ENCODE measurements around the gene KCNIP4. TPM values are rescaled to one million over a fixed set of nuclear protein-coding genes. Genes with fewer than 3 reads are reported as not detected.

The KCNIP4 gene
- total RNA-seq, 2 donors from 2014 or later, result 1.2 TPM; not detected in 1

DNA sequence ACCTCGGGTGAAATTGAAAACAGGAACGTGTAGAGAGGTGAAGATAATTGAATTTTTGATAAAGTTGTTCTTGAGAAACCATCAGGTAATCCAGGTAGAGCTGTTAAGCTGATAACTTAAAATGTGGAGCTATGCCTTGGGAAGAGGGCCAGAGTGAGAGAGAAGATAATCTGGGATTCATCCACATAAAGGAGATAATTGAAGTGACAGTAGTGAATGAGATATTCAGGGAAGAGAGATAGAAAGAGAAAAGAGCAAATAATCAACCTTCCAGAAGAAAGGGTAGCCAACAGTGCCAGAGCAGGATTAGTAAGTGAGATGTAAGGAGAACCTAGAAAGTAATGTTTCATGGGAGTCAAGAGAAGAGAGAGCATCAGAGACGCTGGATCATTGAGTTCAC is 950.7 kb downstream of the KCNIP4 start:
- Histone ChIP-seq H3K27ac (no peak overlapping the region), H3K4me3 (no peak overlapping the region), H3K27me3 (replicated peaks; ENCODE audit: insufficient read depth) (no peaks in the 10 kb centered on the region), H3K9me3 (no peaks in the 10 kb centered on the region), H3K36me3 (no peaks in the 10 kb centered on the region), H3K4me1 (replicated peaks) (no peaks in the 10 kb centered on the region)
- DNase-seq (ENCODE audit: low spot score), result no peak
- 86% methylated on average over 3 of the region's 3 CpGs for WGBS
- TF ChIP-seq POLR2A (IDR thresholded peaks at IDR 0.05), result no peak
- TF ChIP-seq POLR2AphosphoS5 (IDR thresholded peaks at IDR 0.05), result no peak
- TF ChIP-seq, protein P1, sequence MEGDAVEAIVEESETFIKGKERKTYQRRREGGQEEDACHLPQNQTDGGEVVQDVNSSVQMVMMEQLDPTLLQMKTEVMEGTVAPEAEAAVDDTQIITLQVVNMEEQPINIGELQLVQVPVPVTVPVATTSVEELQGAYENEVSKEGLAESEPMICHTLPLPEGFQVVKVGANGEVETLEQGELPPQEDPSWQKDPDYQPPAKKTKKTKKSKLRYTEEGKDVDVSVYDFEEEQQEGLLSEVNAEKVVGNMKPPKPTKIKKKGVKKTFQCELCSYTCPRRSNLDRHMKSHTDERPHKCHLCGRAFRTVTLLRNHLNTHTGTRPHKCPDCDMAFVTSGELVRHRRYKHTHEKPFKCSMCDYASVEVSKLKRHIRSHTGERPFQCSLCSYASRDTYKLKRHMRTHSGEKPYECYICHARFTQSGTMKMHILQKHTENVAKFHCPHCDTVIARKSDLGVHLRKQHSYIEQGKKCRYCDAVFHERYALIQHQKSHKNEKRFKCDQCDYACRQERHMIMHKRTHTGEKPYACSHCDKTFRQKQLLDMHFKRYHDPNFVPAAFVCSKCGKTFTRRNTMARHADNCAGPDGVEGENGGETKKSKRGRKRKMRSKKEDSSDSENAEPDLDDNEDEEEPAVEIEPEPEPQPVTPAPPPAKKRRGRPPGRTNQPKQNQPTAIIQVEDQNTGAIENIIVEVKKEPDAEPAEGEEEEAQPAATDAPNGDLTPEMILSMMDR (IDR thresholded peaks at IDR 0.05), result no peak
- intact Hi-C loops (cut with DNase I), result no loop called here

DNA sequence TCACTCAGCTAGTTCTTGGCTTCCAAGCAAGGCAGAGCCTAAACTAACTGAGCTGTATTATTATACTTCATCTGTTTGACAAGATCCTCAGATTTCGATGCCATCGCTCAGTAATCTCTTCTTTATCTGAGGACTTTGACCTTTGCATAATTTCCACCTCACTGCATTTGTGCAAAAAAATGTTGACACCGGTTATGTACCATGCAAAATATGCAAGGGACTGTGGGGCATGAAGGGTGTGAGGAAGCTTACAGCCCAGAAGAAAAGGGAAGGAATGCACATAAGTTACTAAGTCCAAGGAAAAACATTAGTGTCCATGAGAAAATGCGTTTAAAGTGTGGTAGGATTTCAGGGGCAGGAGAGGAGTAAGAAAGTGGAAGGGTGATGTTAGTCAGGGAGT is 953.0 kb downstream of the KCNIP4 start:
- H3K27me3 ChIP-seq (replicated peaks; ENCODE audit: insufficient read depth), result no peaks in the 10 kb centered on the region
- H3K4me3 ChIP-seq, result no peak overlapping the region
- H3K4me1 ChIP-seq (replicated peaks), result no peaks in the 10 kb centered on the region
- no peak for DNase-seq (ENCODE audit: low spot score)
- TF ChIP-seq, protein P1 (IDR thresholded peaks at IDR 0.05), result no peak
- TF ChIP-seq POLR2A (IDR thresholded peaks at IDR 0.05), result no peak
- no peak for TF ChIP-seq POLR2AphosphoS5 (IDR thresholded peaks at IDR 0.05)
- intact Hi-C loops (cut with DNase I), result no loop called here
- H3K27ac ChIP-seq, result no peak overlapping the region
- H3K36me3 ChIP-seq, result no peaks in the 10 kb centered on the region
- 76% methylated on average over 4 of the region's 4 CpGs for WGBS
- no peaks in the 10 kb centered on the region for H3K9me3 ChIP-seq

DNA sequence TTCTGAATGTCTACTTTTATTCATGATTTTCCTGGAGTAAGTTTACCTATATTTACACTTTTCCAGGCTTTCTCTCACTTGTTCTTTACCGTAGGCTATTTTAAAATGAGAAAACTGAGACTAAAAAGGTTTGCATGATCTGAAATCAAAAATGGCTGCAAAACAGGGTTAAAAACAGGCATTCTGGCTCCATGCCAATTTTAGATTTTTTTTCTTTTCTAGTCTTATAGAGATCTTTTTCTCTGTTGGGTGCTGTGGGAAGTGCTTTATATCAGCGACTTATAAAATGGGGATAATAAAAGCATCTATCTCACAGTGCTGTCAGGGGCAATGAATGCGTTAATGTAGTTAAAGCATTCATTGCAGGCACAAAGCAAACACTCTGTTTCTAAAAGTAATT is 953.6 kb downstream of the KCNIP4 start:
- no peak for TF ChIP-seq POLR2A (IDR thresholded peaks at IDR 0.05)
- TF ChIP-seq, protein P1 (IDR thresholded peaks at IDR 0.05), result no peak
- no peak for TF ChIP-seq POLR2AphosphoS5 (IDR thresholded peaks at IDR 0.05)
- Histone ChIP-seq H3K27me3 (replicated peaks; ENCODE audit: insufficient read depth) (no peaks in the 10 kb centered on the region), H3K9me3 (no peaks in the 10 kb centered on the region), H3K4me1 (replicated peaks) (no peaks in the 10 kb centered on the region), H3K36me3 (no peaks in the 10 kb centered on the region), H3K27ac (no peak overlapping the region), H3K4me3 (no peak overlapping the region)
- 53% methylated on average over 3 of the region's 3 CpGs for WGBS
- DNase-seq (ENCODE audit: low spot score), result no peak
- intact Hi-C loops (cut with DNase I), result no loop called here

DNA sequence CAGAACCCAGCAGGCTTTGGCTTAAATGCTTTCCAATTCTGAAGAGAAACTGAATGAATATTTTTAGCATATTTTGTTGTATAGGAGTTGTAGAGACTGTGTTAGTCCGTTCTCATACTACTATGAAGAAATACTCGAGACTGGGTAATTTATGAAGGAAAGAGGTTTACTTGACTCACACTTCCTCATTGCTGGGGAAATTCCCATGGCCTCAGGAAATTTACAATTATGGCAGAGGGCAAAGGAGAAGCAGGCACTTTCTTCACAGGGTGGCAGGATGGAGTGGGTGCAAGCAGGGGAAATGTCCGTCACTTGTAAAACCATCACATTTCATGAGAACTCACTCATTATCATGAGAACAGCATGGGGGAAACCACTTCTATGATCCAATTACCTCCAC is 956.6 kb downstream of the KCNIP4 start:
- no peaks in the 10 kb centered on the region for H3K9me3 ChIP-seq
- H3K27ac ChIP-seq, result no peak overlapping the region
- no peaks in the 10 kb centered on the region for H3K4me1 ChIP-seq (replicated peaks)
- H3K4me3 ChIP-seq, result no peak overlapping the region
- no peaks in the 10 kb centered on the region for H3K27me3 ChIP-seq (replicated peaks; ENCODE audit: insufficient read depth)
- intact Hi-C loops (cut with DNase I), result no loop called here
- TF ChIP-seq POLR2A (IDR thresholded peaks at IDR 0.05) (no peak), POLR2AphosphoS5 (IDR thresholded peaks at IDR 0.05) (no peak)
- TF ChIP-seq, protein P1 (IDR thresholded peaks at IDR 0.05), result no peak
- no peaks in the 10 kb centered on the region for H3K36me3 ChIP-seq
- 91% methylated on average over 3 of the region's 3 CpGs for WGBS
- DNase-seq (ENCODE audit: low spot score), result no peak

DNA sequence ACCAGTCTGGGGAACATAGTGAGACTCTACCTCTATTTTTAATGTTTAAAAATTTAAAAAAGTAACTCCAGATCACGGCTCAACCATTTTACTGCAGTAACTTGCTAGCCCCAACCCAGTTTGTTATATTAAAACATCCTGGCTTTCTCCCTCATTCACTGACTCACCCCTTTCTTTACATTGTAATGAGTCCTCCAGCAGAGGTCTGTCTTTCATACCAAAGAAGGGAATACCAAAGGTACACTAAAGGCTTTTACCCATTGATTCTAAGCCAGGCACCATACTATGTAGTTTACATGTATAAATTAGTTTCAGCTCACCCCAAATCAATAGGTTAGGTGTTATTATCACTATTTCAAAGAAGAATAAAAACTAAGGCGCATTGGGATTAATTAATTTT is 961.4 kb downstream of the KCNIP4 start:
- peaks cover 5% of the 10 kb centered on the region for H3K27me3 ChIP-seq (replicated peaks; ENCODE audit: insufficient read depth)
- intact Hi-C loops (cut with DNase I), result no loop called here
- H3K4me3 ChIP-seq, result no peak overlapping the region
- H3K4me1 ChIP-seq (replicated peaks), result no peaks in the 10 kb centered on the region
- TF ChIP-seq POLR2AphosphoS5 (IDR thresholded peaks at IDR 0.05), result no peak
- no peak for TF ChIP-seq POLR2A (IDR thresholded peaks at IDR 0.05)
- TF ChIP-seq, protein P1 (IDR thresholded peaks at IDR 0.05), result no peak
- no peak overlapping the region for H3K27ac ChIP-seq
- H3K36me3 ChIP-seq, result no peaks in the 10 kb centered on the region
- WGBS, result 79% methylated on average over 2 of the region's 2 CpGs
- no peaks in the 10 kb centered on the region for H3K9me3 ChIP-seq
- DNase-seq (ENCODE audit: low spot score), result no peak
